CD4-positive, alpha-beta T cell treated with Interleukin-15 for 1 hour (primary cell): ENCODE measurements around the gene RAB3B.

ENCODE experiments used
- DNase-seq: peaks from one replicate; pipeline ENCODE4 v3.0.0-alpha.2; 2020

RAB3B gene

DNA sequence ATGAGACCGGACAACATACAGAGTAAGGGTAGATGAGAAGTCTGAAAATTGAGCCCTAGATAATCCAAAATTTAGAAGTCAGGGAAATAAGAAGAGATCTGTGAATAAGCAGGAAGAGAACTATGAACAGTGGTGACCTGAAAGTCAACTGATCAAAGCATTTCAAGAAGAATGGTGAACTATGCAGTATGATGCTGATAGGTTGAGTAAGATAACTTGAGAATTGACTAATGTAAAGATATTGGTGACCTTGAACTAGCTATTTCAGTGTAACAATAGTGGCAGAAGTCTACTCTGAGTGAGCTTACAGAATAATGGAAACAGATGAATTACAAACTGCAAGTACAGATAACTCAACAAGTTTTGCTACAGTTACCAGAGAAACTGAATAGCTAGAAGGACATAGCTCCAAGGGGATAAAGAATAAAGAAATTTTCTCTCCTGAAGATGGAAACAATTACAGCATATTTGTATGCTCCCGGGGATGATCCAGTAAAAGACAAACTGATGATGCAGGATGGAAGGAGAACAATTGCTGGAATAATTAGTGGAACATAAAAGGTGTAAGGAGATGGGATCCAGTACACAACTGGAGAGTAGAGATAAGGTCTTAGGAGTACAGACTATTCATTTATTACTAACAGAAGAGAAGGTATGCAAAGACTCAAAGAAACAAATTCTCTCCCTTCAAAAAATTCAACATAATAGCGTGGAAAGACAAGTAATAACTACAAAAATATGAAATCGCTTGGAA, 122.8 kb downstream of the RAB3B start:
- no peak for DNase-seq

GRCh38 chr1:51863384-51863783, 127.1 kb downstream of the RAB3B start:
- DNase-seq, result no peak

- DNase-seq, result no peak
Observed at GRCh38 chr1:51861669-51862068, 128.8 kb downstream of the RAB3B start.

GRCh38 chr1:51859735-51860134, 130.8 kb downstream of the RAB3B start:
- DNase-seq, result no peak

DNA sequence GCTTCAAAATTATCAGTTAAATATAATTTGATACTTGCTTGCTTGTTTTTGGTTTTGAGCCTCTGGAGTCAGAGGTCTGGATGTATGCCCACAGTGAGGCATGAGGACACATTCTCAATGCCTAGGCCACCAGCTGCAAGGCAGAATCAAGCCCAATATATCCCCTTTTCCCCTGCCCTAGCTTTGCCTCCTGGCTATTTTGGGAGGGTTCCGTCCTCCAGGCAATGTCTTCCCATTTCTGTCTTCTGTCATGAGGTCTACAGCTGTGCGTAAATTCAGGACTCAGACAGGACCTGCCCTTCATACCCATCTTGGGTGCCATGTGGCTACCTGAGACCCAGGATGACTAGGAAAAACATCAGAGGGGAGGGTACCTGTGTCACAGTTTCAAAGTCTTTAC, 131.2 kb downstream of the RAB3B start:
- DNase-seq, result no peak

DNA sequence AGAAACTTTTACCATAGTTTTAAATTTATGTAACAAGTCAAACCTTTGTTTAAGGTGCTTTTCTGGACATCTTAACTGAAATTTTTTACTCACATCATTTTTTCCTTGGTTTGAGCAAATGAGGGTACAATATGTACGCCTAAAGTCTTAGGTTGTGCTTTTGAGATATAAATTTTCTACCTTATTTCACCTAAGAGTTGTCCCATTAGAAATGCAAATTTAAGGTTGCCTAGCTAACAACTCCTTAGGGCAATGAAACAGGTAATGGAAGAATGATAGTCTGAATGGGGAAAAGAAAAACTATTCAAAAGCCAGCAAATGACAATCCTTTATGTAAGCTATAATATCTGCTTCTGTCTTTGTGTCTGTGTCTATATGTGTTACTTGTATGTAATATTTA, 131.6 kb downstream of the RAB3B start:
- DNase-seq, result no peak
